ENCODE measurements around the gene SMYD2. TPM values are rescaled to one million over a fixed set of nuclear protein-coding genes. Genes with fewer than 3 reads are reported as not detected.

Gene SMYD2
- total and polyA plus RNA-seq, 11 donors, result 157 to 406 (median 324) TPM

- DNase-seq (no peak), ATAC-seq (peak in 3 of 4 donors; percentile 70 to 76 (median 73))
- WGBS, 4 donors, result 31 to 41% (median 37%) methylated on average over 4 of the region's 4 CpGs
- peaks cover 0 to 41% (median 17%) of the 10 kb centered on the region in 9 donors for H3K36me3 ChIP-seq
- intact Hi-C loops (cut with DNase I), result loop anchor here in 5 of 10 donors (5.0 to 10.0 kb wide), 3 partner anchors 34 to 1187 kb away; partner anchors contain the start of gene PTPN14 (in 3 of the 5)
- H3K4me3 ChIP-seq, result no peak overlapping the region
- H3K4me1 ChIP-seq, result peaks cover 0 to 36% (median 12%) of the 10 kb centered on the region in 12 donors
- peak overlapping the region in 11 of 12 donors; percentile 52 to 84 (median 75) for H3K27ac ChIP-seq
- no peaks in the 10 kb centered on the region for H3K27me3 ChIP-seq
- TF ChIP-seq POLR2A (IDR thresholded peaks at IDR 0.05) (no peak), CTCF (IDR thresholded peaks at IDR 0.05) (no peak)
- H3K9me3 ChIP-seq, result no peaks in the 10 kb centered on the region
Measured at GRCh38 chr1:214338212-214338611, 57.3 kb downstream of the SMYD2 start.

GRCh38 chr1:214341459-214341858, 60.5 kb downstream of the SMYD2 start:
- Histone ChIP-seq H3K4me3 (no peak overlapping the region), H3K4me1 (peaks cover 0 to 34% (median 9%) of the 10 kb centered on the region in 12 donors), H3K9me3 (peaks cover 0 to 10% (median 0%) of the 10 kb centered on the region in 12 donors), H3K27me3 (no peaks in the 10 kb centered on the region), H3K27ac (peak overlapping the region in 5 of 12 donors; percentile 20 to 78 (median 49)), H3K36me3 (peaks cover 0 to 23% (median 7%) of the 10 kb centered on the region in 9 donors)
- intact Hi-C loops (cut with DNase I), result no loop called here
- TF ChIP-seq CTCF (IDR thresholded peaks at IDR 0.05) (no peak), POLR2A (IDR thresholded peaks at IDR 0.05) (no peak)
- WGBS, 4 donors, result 72 to 76% (median 74%) methylated on average over 3 of the region's 3 CpGs
- no peak for DNase-seq
- ATAC-seq, result peak in 1 of 4 donors; percentile 8

- Histone ChIP-seq H3K27ac (peak overlapping the region in 4 of 12 donors; percentile 20 to 78 (median 53)), H3K4me3 (no peak overlapping the region), H3K36me3 (peaks cover 0 to 26% (median 7%) of the 10 kb centered on the region in 9 donors), H3K27me3 (no peaks in the 10 kb centered on the region), H3K4me1 (peaks cover 0 to 34% (median 9%) of the 10 kb centered on the region in 12 donors), H3K9me3 (peaks cover 0 to 10% (median 0%) of the 10 kb centered on the region in 12 donors)
- 71 to 85% (median 83%) methylated on average over 3 of the region's 3 CpGs for WGBS, 4 donors
- no peak for DNase-seq
- ATAC-seq, result no peak
- no peak for TF ChIP-seq CTCF (IDR thresholded peaks at IDR 0.05)
- TF ChIP-seq POLR2A (IDR thresholded peaks at IDR 0.05), result no peak
- intact Hi-C loops (cut with DNase I), result no loop called here
Measured at GRCh38 chr1:214341932-214342331, 61.0 kb downstream of the SMYD2 start.

- DNase-seq (no peak), ATAC-seq (no peak)
- H3K36me3 ChIP-seq, result peaks cover 0 to 32% (median 7%) of the 10 kb centered on the region in 9 donors
- H3K9me3 ChIP-seq, result peaks cover 0 to 10% (median 0%) of the 10 kb centered on the region in 12 donors
- peaks cover 0 to 28% (median 7%) of the 10 kb centered on the region in 12 donors for H3K4me1 ChIP-seq
- TF ChIP-seq CTCF (IDR thresholded peaks at IDR 0.05), result no peak
- no peak for TF ChIP-seq POLR2A (IDR thresholded peaks at IDR 0.05)
- H3K4me3 ChIP-seq, result no peak overlapping the region
- no peaks in the 10 kb centered on the region for H3K27me3 ChIP-seq
- peak overlapping the region in 1 of 12 donors; percentile 4 for H3K27ac ChIP-seq
- intact Hi-C loops (cut with DNase I), result no loop called here
Measured at GRCh38 chr1:214342525-214342924, 61.6 kb downstream of the SMYD2 start.
